H1 (cell line): Measurements from ENCODE around the gene WDR89. TPM values are rescaled to one million over a fixed set of nuclear protein-coding genes. Genes with fewer than 3 reads are reported as not detected.

ENCODE experiments used
- CTCF ChIA-PET: fragments of 300-600 bp; sonication (Branson Sonifier 250); formaldehyde crosslinking; loops from one replicate; lab custom pipeline; 2021; ENCODE audit not compliant: partially characterized antibody; lab: Charles Lee
- POLR2A ChIA-PET: fragments of 300-600 bp; sonication (Branson Sonifier 250); formaldehyde crosslinking; loops from one replicate; lab custom pipeline; 2021; ENCODE audit warnings: inconsistent platforms; ENCODE audit not compliant: partially characterized antibody; lab: Charles Lee
- DNase-seq, 2 experiments: peaks; one replicate each; pipeline versions ENCODE4 v3.0.0 to v3.0.0-alpha.2; 2010 to 2022; ENCODE audit warnings: low spot score in 2 of 2, low read depth in 1 of 2, mixed read lengths in 1 of 2
- FAIRE-seq: peaks from 2 replicates; lab custom pipeline; 2011; peaks lifted over from hg19 to GRCh38; lab: Jason Lieb, UNC
- H2AFZ ChIP-seq: 2 replicates; pipeline ENCODE4 v1.8.1; 2012; ENCODE audit warnings: low read length, inconsistent platforms
- H2AK5ac ChIP-seq: 2 replicates; pipeline ENCODE4 v1.6.1; 2013; ENCODE audit warnings: low read depth, low read length
- H2BK120ac ChIP-seq: replicated peaks from 2 replicates; pipeline ENCODE3; 2013; ENCODE audit warnings: low read depth, low read length, inconsistent platforms
- H2BK12ac ChIP-seq: 2 replicates; pipeline ENCODE4 v1.6.1; 2013; ENCODE audit warnings: low read depth, low read length
- H2BK15ac ChIP-seq: 2 replicates; pipeline ENCODE4 v1.6.1; 2013; ENCODE audit warnings: low read length
- H2BK20ac ChIP-seq: 2 replicates; pipeline ENCODE4 v1.6.1; 2013; ENCODE audit warnings: low read length
- H2BK5ac ChIP-seq: 2 replicates; pipeline ENCODE4 v1.6.1; 2013; ENCODE audit warnings: low read depth, low read length
- H3K14ac ChIP-seq: 2 replicates; pipeline ENCODE4 v1.6.1; 2013; ENCODE audit warnings: inconsistent platforms; ENCODE audit not compliant: insufficient read length
- H3K18ac ChIP-seq: 2 replicates; pipeline ENCODE4 v1.6.1; 2013; ENCODE audit warnings: low read length; ENCODE audit errors: extremely low read depth
- H3K23ac ChIP-seq: 2 replicates; pipeline ENCODE4 v1.6.1; 2013; ENCODE audit warnings: inconsistent platforms; ENCODE audit not compliant: insufficient read length
- H3K23me2 ChIP-seq: 2 replicates; pipeline ENCODE4 v1.6.1; 2013; ENCODE audit warnings: low read depth, low read length
- H3K27ac ChIP-seq: 2 replicates; pipeline ENCODE4 v1.6.1; 2011; ENCODE audit warnings: low read depth, low read length, inconsistent platforms
- H3K27me3 ChIP-seq, 4 experiments: replicated peaks in 1 of 4; 1 replicate in 1 of 4; 2 replicates in 3 of 4; pipeline versions ENCODE4 v1.6.1 to v1.8.1; 2011 to 2013; ENCODE audit warnings: low read length in 3 of 4, mild to moderate bottlenecking in 3 of 4, inconsistent platforms in 2 of 4, mixed read lengths in 2 of 4, moderate library complexity in 1 of 4; ENCODE audit not compliant: control insufficient read depth in 3 of 4, insufficient read depth in 3 of 4; ENCODE audit errors: extremely low read depth in 1 of 4
- H3K36me3 ChIP-seq, 4 experiments: 2 replicates each; pipeline versions ENCODE4 v1.6.1 to v1.8.1; 2011 to 2013; ENCODE audit warnings: mild to moderate bottlenecking in 4 of 4, low read length in 3 of 4, moderate library complexity in 2 of 4, control low read depth in 1 of 4, inconsistent platforms in 1 of 4; ENCODE audit not compliant: insufficient read depth in 4 of 4, control insufficient read depth in 2 of 4
- H3K4ac ChIP-seq: replicated peaks from 2 replicates; pipeline ENCODE3; 2013; ENCODE audit warnings: low read length, low read depth, mixed read lengths, inconsistent platforms; ENCODE audit not compliant: insufficient read length
- H3K4me1 ChIP-seq, 4 experiments: replicated peaks in 1 of 4; 1 replicate in 1 of 4; 2 replicates in 3 of 4; pipeline versions ENCODE4 v1.6.1 to v1.8.1; 2011 to 2013; ENCODE audit warnings: low read length in 3 of 4, inconsistent platforms in 2 of 4, mixed read lengths in 1 of 4; ENCODE audit not compliant: insufficient read depth in 4 of 4, control insufficient read depth in 3 of 4
- H3K4me2 ChIP-seq, 2 experiments: 2 replicates each; pipeline versions ENCODE4 v1.6.1 to v1.8.1; 2011 to 2013; ENCODE audit warnings: low read depth in 2 of 2, low read length in 2 of 2, control low read depth in 1 of 2, inconsistent platforms in 1 of 2, mild to moderate bottlenecking in 1 of 2; ENCODE audit not compliant: insufficient read depth in 1 of 2
- H3K4me3 ChIP-seq, 4 experiments: fragments of 200-600, 300-600 bp in 1 of 4; sonication (generic), shearing (Covaris generic), sonication (Bioruptor Twin) in 1 of 4; 2 replicates each; pipeline versions ENCODE4 v1.5.1 to v1.8.1; 2011 to 2016; ENCODE audit warnings: low read length in 4 of 4, low read depth in 3 of 4, control low read depth in 2 of 4, inconsistent platforms in 2 of 4, mild to moderate bottlenecking in 2 of 4, mixed read lengths in 1 of 4, moderate library complexity in 1 of 4; ENCODE audit not compliant: insufficient read depth in 2 of 4; ENCODE audit errors: extremely low read depth in 1 of 4
- H3K56ac ChIP-seq: replicated peaks from 2 replicates; pipeline ENCODE3; 2013; ENCODE audit warnings: low read depth, mild to moderate bottlenecking, mixed read lengths, low read length, inconsistent platforms; ENCODE audit not compliant: insufficient read length
- H3K79me1 ChIP-seq: 2 replicates; pipeline ENCODE4 v1.6.1; 2013; ENCODE audit warnings: low read depth, low read length, control low read depth
- H3K79me2 ChIP-seq, 2 experiments: 2 replicates each; pipeline versions ENCODE4 v1.6.1 to v1.8.1; 2012 to 2013; ENCODE audit warnings: low read length in 2 of 2, mild to moderate bottlenecking in 2 of 2, inconsistent platforms in 1 of 2; ENCODE audit not compliant: insufficient read depth in 2 of 2, control insufficient read depth in 1 of 2
- H3K9ac ChIP-seq, 4 experiments: replicated peaks in 1 of 4; 1 replicate in 1 of 4; 2 replicates in 3 of 4; pipeline versions ENCODE4 v1.6.1 to v1.8.1; 2011 to 2013; ENCODE audit warnings: low read depth in 3 of 4, low read length in 3 of 4, control low read depth in 2 of 4, mild to moderate bottlenecking in 2 of 4, moderate library complexity in 2 of 4, inconsistent platforms in 1 of 4; ENCODE audit errors: extremely low read depth in 1 of 4
- H3K9me3 ChIP-seq, 2 experiments: 2 replicates each; pipeline versions ENCODE4 v1.6.1 to v1.8.1; 2012 to 2013; ENCODE audit warnings: mild to moderate bottlenecking in 2 of 2, moderate library complexity in 2 of 2, control low read depth in 1 of 2, inconsistent platforms in 1 of 2, low read depth in 1 of 2, low read length in 1 of 2, mixed read lengths in 1 of 2; ENCODE audit not compliant: insufficient read depth in 2 of 2
- H4K20me1 ChIP-seq, 2 experiments: replicated peaks in 1 of 2; 2 replicates each; pipeline versions ENCODE3 to v1.8.1; 2011 to 2013; ENCODE audit warnings: inconsistent platforms in 2 of 2, low read length in 2 of 2, mild to moderate bottlenecking in 1 of 2; ENCODE audit not compliant: insufficient read depth in 2 of 2, control insufficient read depth in 1 of 2
- H4K5ac ChIP-seq: 2 replicates; pipeline ENCODE4 v1.6.1; 2013; ENCODE audit warnings: low read length, low read depth, mixed read lengths, inconsistent platforms; ENCODE audit not compliant: insufficient read length
- H4K8ac ChIP-seq: 2 replicates; pipeline ENCODE4 v1.8.0; 2013; ENCODE audit warnings: mild to moderate bottlenecking, moderate library complexity, low read length, inconsistent platforms; ENCODE audit not compliant: insufficient read depth; ENCODE audit errors: extremely low read depth
- H4K91ac ChIP-seq: replicated peaks from 2 replicates; pipeline ENCODE3; 2013; ENCODE audit warnings: low read length, mixed read lengths, inconsistent platforms; ENCODE audit not compliant: insufficient read length
- BCL11A ChIP-seq, 2 experiments: IDR thresholded peaks; one replicate each; pipeline ENCODE4 v1.6.1; 2011; ENCODE audit warnings: low read depth in 2 of 2, low read length in 2 of 2, mild to moderate bottlenecking in 2 of 2
- CBX8 ChIP-seq: fragments of 300-800, 300-1000 bp; sonication (generic); IDR thresholded peaks from 2 replicates; pipeline ENCODE4 v1.7.1; 2016; ENCODE audit warnings: low read depth, low read length, borderline replicate concordance
- CEBPB ChIP-seq: IDR thresholded peaks from 2 replicates; pipeline ENCODE4 v1.6.1; 2012; ENCODE audit warnings: low read depth, low read length
- CREB1 ChIP-seq: IDR thresholded peaks from 2 replicates; pipeline ENCODE4 v1.6.1; 2012; ENCODE audit warnings: inconsistent platforms
- EGR1 ChIP-seq: IDR thresholded peaks from 2 replicates; pipeline ENCODE4 v1.6.1; 2011; ENCODE audit warnings: low read depth, low read length, borderline replicate concordance
- FOSL1 ChIP-seq: IDR thresholded peaks from 2 replicates; pipeline ENCODE4 v1.6.1; 2011; ENCODE audit warnings: mild to moderate bottlenecking, low read depth, low read length, moderate library complexity; ENCODE audit not compliant: insufficient read depth
- HDAC6 ChIP-seq: IDR thresholded peaks from one replicate; pipeline ENCODE4 v1.7.1; 2012; ENCODE audit warnings: low read depth, mild to moderate bottlenecking, inconsistent platforms, low read length, moderate library complexity
- JUN ChIP-seq: IDR thresholded peaks from 2 replicates; pipeline ENCODE4 v1.6.1; 2011; ENCODE audit warnings: low read depth, mild to moderate bottlenecking, improper control_type of control experiment, low read length
- KDM1A ChIP-seq: fragments of 200-600, 300-600 bp; sonication (generic); IDR thresholded peaks from 2 replicates; pipeline ENCODE4 v1.7.1; 2016; ENCODE audit warnings: mild to moderate bottlenecking, low read length, borderline replicate concordance
- NRF1 ChIP-seq: IDR thresholded peaks from 2 replicates; pipeline ENCODE4 v1.6.1; 2011; ENCODE audit warnings: mild to moderate bottlenecking, low read depth, low read length, improper control_type of control experiment
- POU5F1 ChIP-seq: IDR thresholded peaks from 2 replicates; pipeline ENCODE4 v1.6.1; 2011; ENCODE audit warnings: low read depth, mild to moderate bottlenecking, low read length, moderate library complexity
- RXRA ChIP-seq: IDR thresholded peaks from 2 replicates; pipeline ENCODE4 v1.6.1; 2011; ENCODE audit warnings: low read depth, mild to moderate bottlenecking, low read length, moderate library complexity; ENCODE audit not compliant: insufficient read depth
- SIN3A ChIP-seq, 2 experiments: IDR thresholded peaks in 1 of 2; conservative IDR thresholded peaks in 1 of 2; 2 replicates each; pipeline ENCODE4 v1.6.1; 2011 to 2012; ENCODE audit warnings: low read length in 2 of 2, improper control_type of control experiment in 1 of 2, low read depth in 1 of 2, mild to moderate bottlenecking in 1 of 2
- TBP ChIP-seq: IDR thresholded peaks from 2 replicates; pipeline ENCODE4 v1.6.1; 2011; ENCODE audit warnings: low read depth, low read length, improper control_type of control experiment
- TEAD4 ChIP-seq: IDR thresholded peaks from 2 replicates; pipeline ENCODE4 v1.6.1; 2012; ENCODE audit warnings: low read depth, low read length, inconsistent platforms, mixed read lengths
- ZNF274 ChIP-seq: IDR thresholded peaks from 2 replicates; pipeline ENCODE4 v1.7.0; 2012; ENCODE audit warnings: low read length, borderline replicate concordance; ENCODE audit errors: extremely low read depth
- WGBS, 2 experiments: shearing (Covaris generic) in 1 of 2; methylation state at CpG; one replicate each; pipeline versions ENCODE4 v1.1.6 to v1.1.7; 2013 to 2015; ENCODE audit warnings: low lambda C conversion rate in 2 of 2, mixed read lengths in 2 of 2, inconsistent platforms in 1 of 2, low coverage in 1 of 2, missing lambda C conversion rate in 1 of 2; ENCODE audit not compliant: insufficient replicate concordance in 2 of 2, insufficient coverage in 1 of 2, insufficient read length in 1 of 2; ENCODE audit errors: extremely low coverage in 1 of 2, missing lambda C conversion rate in 1 of 2; 5-methylcytosine and 5-hydroxymethylcytosine counted together
- polyA plus RNA-seq, 7 experiments: library from polyadenylated mRNA; depleted of rRNA in 3 of 7; stranded (reverse) in 5 of 7; unstranded in 2 of 7; fragments of >200 nt in 5 of 7; fragments of 200-250 nt in 2 of 7; gene quantifications; 1 replicate in 5 of 7; 2 replicates in 1 of 7; 4 replicates in 1 of 7; pipeline versions ENCODE4 v1.2.1 to v1.2.3, GENCODE V29; 2011 to 2013; ENCODE audit warnings: missing spikeins in 2 of 7, mixed read lengths in 2 of 7
- total RNA-seq: library from RNA; stranded (reverse); fragmentation: NEBNext Ultra II Directional; extraction: Animal tissue kit (Norgen Biotek cat#: 25700); gene quantifications from 2 replicates; pipeline ENCODE4 v1.2.1, GENCODE V29; 2021

Gene WDR89
- total and polyA plus RNA-seq, 2 of the 8 experiments (the other 6 are each of a cell fraction or from before 2014, with no cell fraction given), result 8.3 to 32.9 TPM

DNA sequence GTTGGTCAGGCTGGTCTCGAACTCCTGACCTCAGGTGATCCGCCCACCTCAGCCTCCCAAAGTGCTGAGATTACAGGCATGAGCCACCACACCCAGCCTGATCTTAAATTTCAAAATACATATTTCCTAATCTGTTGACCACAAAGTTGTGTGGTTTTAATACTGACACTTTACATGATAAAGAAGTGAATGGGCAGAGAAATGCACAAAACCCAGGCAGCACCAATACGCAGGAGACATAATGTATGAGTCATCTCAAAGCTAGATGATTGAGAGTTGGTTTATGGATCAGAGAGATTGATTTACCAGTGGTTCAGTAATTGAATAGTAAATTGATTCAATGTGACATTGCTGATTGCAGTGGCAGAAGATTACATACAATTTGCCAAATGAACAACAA, 79.3 kb downstream of the WDR89 start:
- no peak overlapping the region for H2BK20ac ChIP-seq
- no peak overlapping the region for H2BK12ac ChIP-seq
- no peak for TF ChIP-seq CREB1
- TF ChIP-seq JUN, result no peak
- no peak for TF ChIP-seq POU5F1
- TF ChIP-seq RXRA, result no peak
- TF ChIP-seq EGR1, result no peak
- TF ChIP-seq ZNF274, result no peak
- TF ChIP-seq TEAD4, result no peak
- TF ChIP-seq CBX8, result no peak
- no peak for TF ChIP-seq BCL11A (IDR thresholded peaks at IDR 0.05; ENCODE audit: low read depth in 2 of 2, low read length in 2 of 2)
- TF ChIP-seq TBP, result no peak
- no peak for TF ChIP-seq SIN3A (conservative IDR thresholded peaks at IDR 0.05 in 1 of 2, IDR thresholded peaks at IDR 0.05 in 1 of 2; ENCODE audit: low read depth in 1 of 2, low read length in 2 of 2)
- no peak for TF ChIP-seq NRF1
- no peak for TF ChIP-seq FOSL1
- TF ChIP-seq CEBPB, result no peak
- no peak for TF ChIP-seq KDM1A
- no peak for TF ChIP-seq HDAC6
- DNase-seq (no peak), FAIRE-seq (no peak)
- H3K79me1 ChIP-seq, result no peaks in the 10 kb centered on the region
- H3K4me3 ChIP-seq, result no peak overlapping the region
- no peak overlapping the region for H4K91ac ChIP-seq
- no peak overlapping the region for H2BK5ac ChIP-seq
- H2AFZ ChIP-seq, result no peak overlapping the region
- no peak overlapping the region for H2BK15ac ChIP-seq
- H3K23ac ChIP-seq, result no peak overlapping the region
- H4K5ac ChIP-seq, result no peak overlapping the region
- H2BK120ac ChIP-seq, result no peak overlapping the region
- no peak overlapping the region for H3K18ac ChIP-seq
- H3K9me3 ChIP-seq, result no peaks in the 10 kb centered on the region
- 88% methylated on average over 3 of the region's 3 CpGs; no CpG with 5 or more reads in 1 of the 2 experiments for WGBS, 2 experiments
- H2AK5ac ChIP-seq, result no peak overlapping the region
- no peak overlapping the region for H3K4ac ChIP-seq
- POLR2A ChIA-PET, result no interaction called here
- no peaks in the 10 kb centered on the region for H4K20me1 ChIP-seq
- no peak overlapping the region for H3K4me2 ChIP-seq
- H3K4me1 ChIP-seq, result no peaks in the 10 kb centered on the region
- no peak overlapping the region for H3K56ac ChIP-seq
- H4K8ac ChIP-seq, result no peak overlapping the region
- CTCF ChIA-PET, result no interaction called here
- H3K36me3 ChIP-seq, result no peaks in the 10 kb centered on the region
- H3K9ac ChIP-seq, result no peak overlapping the region
- no peaks in the 10 kb centered on the region for H3K27me3 ChIP-seq
- H3K14ac ChIP-seq, result no peak overlapping the region
- no peaks in the 10 kb centered on the region for H3K79me2 ChIP-seq
- H3K23me2 ChIP-seq, result no peaks in the 10 kb centered on the region
- H3K27ac ChIP-seq, result no peak overlapping the region
